K562 (cell line): ENCODE measurements around the gene GJB6. TPM values are rescaled to one million over a fixed set of nuclear protein-coding genes. Genes with fewer than 3 reads are reported as not detected.

Experiments
- ATAC-seq: fragments of 200-7000 bp; cut with Tn5 transposase; 3 replicates; pipeline ENCODE4 v1.9.1; 2020; ENCODE audit warnings: moderate library complexity
- BruUV-seq: library from RNA; stranded (reverse); fragments of 400-500 nt; replicated peaks from 2 replicates; lab custom pipeline; 2021; lab: Mats Ljungman, UMichigan
- CTCF ChIA-PET: fragments of 300-600 bp; formaldehyde crosslinking; extraction: SDS; loops from one replicate; lab custom pipeline; 2021; ENCODE audit warnings: low intra/inter-chr PET ratio; lab: Yijun Ruan, JAX
- POLR2A ChIA-PET: fragments of 300-600, 350-650 bp; sonication (Branson Sonifier 250); formaldehyde crosslinking; extraction: SDS; loops from one replicate; lab custom pipeline; 2021; ENCODE audit warnings: antibody characterized with exemption, inconsistent platforms; lab: Yijun Ruan, JAX
- DNase-seq, 4 experiments: peaks; one replicate each; pipeline versions ENCODE4 v3.0.0 to v3.0.0-alpha.2; 2011 to 2018; ENCODE audit warnings: low spot score in 3 of 4, mixed read lengths in 3 of 4; ENCODE audit errors: extremely low read depth in 1 of 4
- FAIRE-seq: peaks from 2 replicates; lab custom pipeline; 2011; peaks lifted over from hg19 to GRCh38; lab: Jason Lieb, UNC
- H2AFZ ChIP-seq: 2 replicates; pipeline ENCODE4 v1.6.0; 2011; ENCODE audit warnings: low read depth, low read length, control low read depth, inconsistent platforms
- H3K27ac ChIP-seq: fragments of 200-600 bp; 3 replicates; pipeline ENCODE4 v1.8.0; 2011; ENCODE audit warnings: low read depth, mild to moderate bottlenecking, control low read depth, inconsistent platforms, low read length, moderate library complexity, mixed read lengths; ENCODE audit errors: extremely low read depth
- H3K27me3 ChIP-seq, 2 experiments: fragments of 300-600 bp in 1 of 2; 2 replicates in 1 of 2; 3 replicates in 1 of 2; pipeline versions ENCODE4 v1.6.0 to v1.8.0; 2011; ENCODE audit warnings: inconsistent platforms in 2 of 2, low read length in 2 of 2, mild to moderate bottlenecking in 1 of 2, mixed read lengths in 1 of 2, moderate library complexity in 1 of 2; ENCODE audit not compliant: control insufficient read depth in 2 of 2, insufficient read depth in 2 of 2
- H3K36me3 ChIP-seq: fragments of 300-600 bp; 3 replicates; pipeline ENCODE4 v1.8.0; 2011; ENCODE audit warnings: mild to moderate bottlenecking, low read length, inconsistent platforms; ENCODE audit not compliant: control insufficient read depth, insufficient read depth
- H3K4me1 ChIP-seq, 2 experiments: fragments of 200-600 bp in 1 of 2; replicated peaks in 1 of 2; 2 replicates in 1 of 2; 3 replicates in 1 of 2; pipeline versions ENCODE4 v1.5.1 to v1.8.0; 2011; ENCODE audit warnings: inconsistent platforms in 2 of 2, low read length in 2 of 2, mild to moderate bottlenecking in 1 of 2, mixed read lengths in 1 of 2, moderate library complexity in 1 of 2; ENCODE audit not compliant: control insufficient read depth in 2 of 2, insufficient read depth in 2 of 2
- H3K4me2 ChIP-seq: 2 replicates; pipeline ENCODE4 v1.6.1; 2011; ENCODE audit warnings: low read length, control low read depth, inconsistent platforms, mixed read lengths; ENCODE audit not compliant: insufficient read depth
- H3K4me3 ChIP-seq: fragments of 200-600 bp; sonication (generic), shearing (Covaris generic); 2 replicates; pipeline ENCODE4 v1.5.1; 2016; ENCODE audit warnings: control low read depth, inconsistent platforms
- H3K79me2 ChIP-seq: fragments of 200-600 bp; 3 replicates; pipeline ENCODE4 v1.8.0; 2011; ENCODE audit warnings: low read length, inconsistent platforms; ENCODE audit not compliant: control insufficient read depth, insufficient read depth
- H3K9ac ChIP-seq, 2 experiments: 2 replicates each; pipeline versions ENCODE4 v1.6.0 to v1.6.1; 2011; ENCODE audit warnings: low read depth in 2 of 2, low read length in 2 of 2, control low read depth in 1 of 2, inconsistent platforms in 1 of 2, mild to moderate bottlenecking in 1 of 2, mixed read lengths in 1 of 2; ENCODE audit not compliant: insufficient read depth in 1 of 2
- H3K9me1 ChIP-seq: one replicate; pipeline ENCODE4 v1.6.0; 2011; ENCODE audit warnings: inconsistent platforms, mild to moderate bottlenecking, low read length, moderate library complexity; ENCODE audit not compliant: control insufficient read depth, insufficient read depth
- H3K9me3 ChIP-seq: replicated peaks from 2 replicates; pipeline ENCODE4 v1.5.1; 2011; ENCODE audit warnings: low read depth, low read length, inconsistent platforms; ENCODE audit not compliant: control insufficient read depth, insufficient read depth
- H4K20me1 ChIP-seq: replicated peaks from 2 replicates; pipeline ENCODE4 v1.6.1; 2011; ENCODE audit warnings: low read length, inconsistent platforms, mixed read lengths; ENCODE audit not compliant: control insufficient read depth, insufficient read depth
- ID3 ChIP-seq, 2 experiments: fragments of 250-450 bp in 1 of 2; fragments of 450-650 bp in 1 of 2; sonication (Bioruptor Pico) in 1 of 2; IDR thresholded peaks; 2 replicates each; pipeline versions ENCODE4 v1.6.1 to v1.8.0; 2016 to 2021; ENCODE audit warnings: mild to moderate bottlenecking in 2 of 2, moderate library complexity in 2 of 2, missing compliant biosample characterization in 1 of 2, missing genetic modification characterization in 1 of 2
- MEF2D ChIP-seq: conservative IDR thresholded peaks from 2 replicates; pipeline ENCODE4 v1.6.1; 2016; ENCODE audit warnings: low read depth, missing genetic modification characterization, missing compliant biosample characterization
- ZNF324 ChIP-seq: fragments of 250-450 bp; sonication (Bioruptor Pico); IDR thresholded peaks from 2 replicates; pipeline ENCODE4 v1.4.0; 2020; ENCODE audit warnings: mild to moderate bottlenecking
- WGBS: fragments of 100-300 bp; shearing (Covaris generic); methylation state at CpG from one replicate; pipeline ENCODE4 v1.1.6; 2016; ENCODE audit warnings: low coverage, mixed read lengths; ENCODE audit not compliant: insufficient coverage; ENCODE audit errors: missing lambda C conversion rate; 5-methylcytosine and 5-hydroxymethylcytosine counted together
- in situ Hi-C: fragments of 300-500 bp; cut with MboI; formaldehyde crosslinking; loops from 4 replicates; pipeline ENCODE4 v1.15.0; 2018; ENCODE audit warnings: inconsistent platforms, mixed read lengths
- intact Hi-C: fragments of 100-400 bp; cut with micrococcal nuclease; formaldehyde crosslinking; loops from 2 replicates; pipeline ENCODE4 v1.14.2; 2022
- polyA plus RNA-seq, 8 experiments: library from polyadenylated mRNA; depleted of rRNA in 4 of 8; stranded (reverse) in 5 of 8; unstranded in 3 of 8; fragments of >200 nt; fragmentation: Nextera tagmentation in 2 of 8; fragmentation: Illumina TruSeq in 1 of 8; extraction: Ambion mirVana in 2 of 8; extraction: Trizol in 1 of 8; gene quantifications; 2 replicates each; pipeline versions ENCODE4 v1.2.1 to v1.2.3, GENCODE V29; 2011 to 2014; ENCODE audit warnings: inconsistent platforms in 1 of 8, missing spikeins in 1 of 8
- total RNA-seq, 7 experiments: library from RNA; depleted of rRNA in 6 of 7; stranded (reverse); fragments of >200 nt in 6 of 7; fragmentation: Illumina TruSeq in 2 of 7; extraction: Trizol in 2 of 7; gene quantifications; 2 replicates each; pipeline versions ENCODE4 v1.2.1 to v1.2.3, GENCODE V29; 2011 to 2021; ENCODE audit warnings: low replicate concordance in 1 of 7

GJB6 gene
- total and polyA plus RNA-seq, 9 of the 15 experiments (the other 6 are each of a cell fraction or from before 2014, with no cell fraction given), result not detected

- Histone ChIP-seq H2AFZ (no peak overlapping the region), H4K20me1 (no peaks in the 10 kb centered on the region), H3K4me2 (no peak overlapping the region), H3K9me1 (no peaks in the 10 kb centered on the region), H3K9ac (no peak overlapping the region), H3K79me2 (no peaks in the 10 kb centered on the region), H3K27ac (no peak overlapping the region), H3K4me3 (no peak overlapping the region), H3K9me3 (no peaks in the 10 kb centered on the region), H3K4me1 (no peaks in the 10 kb centered on the region; a peak in 1 of 5 replicates), H3K27me3 (peaks cover 4 to 24% of the 10 kb centered on the region in 2 experiments; a peak in 3 of 5 replicates), H3K36me3 (no peaks in the 10 kb centered on the region)
- BruUV-seq, result no TSS peak
- intact Hi-C loops (no loop called here), in situ Hi-C loops (no loop called here)
- ATAC-seq, result no peak
- ChIA-PET CTCF (no interaction called here), POLR2A (no interaction called here)
- FAIRE-seq, result no peak
- TF ChIP-seq ID3 (CRISPR knock-in tag; IDR thresholded peaks at IDR 0.05), result no peak
- no peak for TF ChIP-seq ID3 (tag; IDR thresholded peaks at IDR 0.05)
- TF ChIP-seq MEF2D, result no peak
- TF ChIP-seq ZNF324, result no peak
- 3% methylated on average over 21 of the region's 25 CpGs for WGBS
- DNase-seq, result no peak
These were observed 598 bp upstream of the GJB6 start for GRCh38 chr13:20232556-20233277.
